Hematopoietic multipotent progenitor cell treated with erythropoietin and hydrocortisone succinate and interleukin-3 and kit ligand, for 4 days (in vitro differentiated cells): ENCODE results near the gene CD38.

ENCODE experiments used
- DNase-seq: peaks from one replicate; pipeline ENCODE4 v3.0.0-alpha.2; 2015

CD38 gene

DNA sequence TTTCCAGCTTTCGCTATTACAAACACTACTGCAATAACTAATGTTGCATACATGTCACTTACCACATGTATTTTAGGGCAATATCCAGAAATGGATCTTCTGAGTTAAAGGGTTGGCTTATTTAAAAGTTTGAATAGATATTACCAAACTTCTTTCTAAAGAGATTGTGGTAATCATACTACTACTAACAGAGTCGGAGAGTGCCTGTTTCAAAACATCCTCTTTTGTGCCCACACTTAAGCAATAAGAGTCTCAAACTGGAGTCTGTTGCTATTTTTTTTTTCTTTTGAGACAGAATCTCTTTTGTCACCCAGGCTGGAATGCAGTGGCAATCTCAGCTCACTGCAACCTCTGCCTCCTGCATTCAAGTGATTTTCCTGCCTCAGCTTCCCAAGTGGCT is 124.6 kb downstream of the CD38 start:
- peak; percentile 72 for DNase-seq
